OCI-LY7 (cell line): ENCODE measurements around the gene LMX1B. TPM values are rescaled to one million over a fixed set of nuclear protein-coding genes. Genes with fewer than 3 reads are reported as not detected.

Experiments used
- BruUV-seq: library from RNA; stranded (reverse); fragments of 400-500 nt; replicated peaks from 2 replicates; lab custom pipeline; 2021; lab: Mats Ljungman, UMichigan
- CTCF ChIA-PET: fragments of 300-600 bp; sonication (Branson Sonifier 250); formaldehyde crosslinking; loops from one replicate; lab custom pipeline; 2022; ENCODE audit warnings: antibody characterized with exemption; ENCODE audit not compliant: unreplicated experiment; lab: Charles Lee
- POLR2A ChIA-PET: fragments of 300-600 bp; sonication (Branson Sonifier 250); formaldehyde crosslinking; loops from one replicate; lab custom pipeline; 2022; ENCODE audit warnings: antibody characterized with exemption; lab: Charles Lee
- DNase-seq: peaks from one replicate; pipeline ENCODE4 v3.0.0-alpha.2; 2015; ENCODE audit warnings: low spot score
- H2AFZ ChIP-seq: fragments of 200-600 bp; sonication (generic), shearing (Covaris generic); 2 replicates; pipeline ENCODE4 v1.6.1; 2014; ENCODE audit warnings: mild to moderate bottlenecking, antibody characterized with exemption, low read length, moderate library complexity
- H3K27ac ChIP-seq: fragments of 200-600 bp; sonication (generic); 2 replicates; pipeline ENCODE4 v1.5.1; 2014; ENCODE audit warnings: mixed run types, low read depth, mild to moderate bottlenecking, moderate library complexity, low read length, inconsistent platforms; ENCODE audit not compliant: poor library complexity, severe bottlenecking
- H3K36me3 ChIP-seq: fragments of 200-600 bp; sonication (generic); 2 replicates; pipeline ENCODE4 v1.6.1; 2014; ENCODE audit warnings: mild to moderate bottlenecking, antibody characterized with exemption, low read length, moderate library complexity, mixed read lengths; ENCODE audit not compliant: insufficient read depth
- H3K4me1 ChIP-seq: fragments of 200-600 bp; sonication (generic); 2 replicates; pipeline ENCODE4 v1.5.1; 2014; ENCODE audit warnings: mild to moderate bottlenecking, low read length; ENCODE audit not compliant: insufficient read depth, poor library complexity, severe bottlenecking
- H3K4me2 ChIP-seq: fragments of 200-600 bp; sonication (generic); 2 replicates; pipeline ENCODE4 v1.6.1; 2014; ENCODE audit warnings: mild to moderate bottlenecking, low read length
- H3K4me3 ChIP-seq: fragments of 200-600 bp; sonication (generic); 2 replicates; pipeline ENCODE4 v1.5.1; 2014; ENCODE audit warnings: mild to moderate bottlenecking, low read depth, low read length; ENCODE audit not compliant: poor library complexity, severe bottlenecking
- H3K79me2 ChIP-seq: fragments of 200-600 bp; sonication (generic); 2 replicates; pipeline ENCODE4 v1.6.1; 2016; ENCODE audit warnings: low read depth, mild to moderate bottlenecking, low read length, moderate library complexity, mixed read lengths; ENCODE audit not compliant: insufficient read depth
- H3K9me2 ChIP-seq: fragments of 200-600 bp; sonication (generic); 2 replicates; pipeline ENCODE4 v1.6.1; 2016; ENCODE audit warnings: mild to moderate bottlenecking, low read length, mixed read lengths; ENCODE audit not compliant: insufficient read depth
- H3K9me3 ChIP-seq: fragments of 200-600 bp; sonication (generic); 2 replicates; pipeline ENCODE4 v1.6.1; 2014; ENCODE audit warnings: mild to moderate bottlenecking, mixed run types, low read length, mixed read lengths
- H4K20me1 ChIP-seq: fragments of 200-600 bp; sonication (generic); 2 replicates; pipeline ENCODE4 v1.6.1; 2014; ENCODE audit warnings: mild to moderate bottlenecking, antibody characterized with exemption, low read length, moderate library complexity, mixed read lengths; ENCODE audit not compliant: insufficient read depth
- CTCF ChIP-seq: fragments of 200-600 bp; sonication (generic); conservative IDR thresholded peaks from 2 replicates; pipeline ENCODE4 v1.5.1; 2014; ENCODE audit warnings: mild to moderate bottlenecking, antibody characterized with exemption, low read length, moderate library complexity, mixed read lengths
- EZH2phosphoT487 ChIP-seq: fragments of 200-600 bp; sonication (generic); IDR thresholded peaks from 2 replicates; pipeline ENCODE4 v1.6.1; 2018; ENCODE audit warnings: low read depth, borderline replicate concordance, mild to moderate bottlenecking, mixed run types, antibody characterized with exemption, low read length, moderate library complexity, mixed read lengths
- intact Hi-C: fragments of 100-400 bp; cut with micrococcal nuclease; formaldehyde crosslinking; loops from one replicate; pipeline ENCODE4 v1.10.0; 2022; ENCODE audit not compliant: unreplicated experiment
- total RNA-seq, 2 experiments: library from RNA; depleted of rRNA in 1 of 2; stranded (reverse); fragments of >200 nt in 1 of 2; shearing (Covaris generic) in 1 of 2; gene quantifications; 2 replicates each; pipeline ENCODE4 v1.2.3, GENCODE V29; 2014 to 2022

LMX1B gene
- total RNA-seq, 2 experiments from 2014 or later = not detected

DNA sequence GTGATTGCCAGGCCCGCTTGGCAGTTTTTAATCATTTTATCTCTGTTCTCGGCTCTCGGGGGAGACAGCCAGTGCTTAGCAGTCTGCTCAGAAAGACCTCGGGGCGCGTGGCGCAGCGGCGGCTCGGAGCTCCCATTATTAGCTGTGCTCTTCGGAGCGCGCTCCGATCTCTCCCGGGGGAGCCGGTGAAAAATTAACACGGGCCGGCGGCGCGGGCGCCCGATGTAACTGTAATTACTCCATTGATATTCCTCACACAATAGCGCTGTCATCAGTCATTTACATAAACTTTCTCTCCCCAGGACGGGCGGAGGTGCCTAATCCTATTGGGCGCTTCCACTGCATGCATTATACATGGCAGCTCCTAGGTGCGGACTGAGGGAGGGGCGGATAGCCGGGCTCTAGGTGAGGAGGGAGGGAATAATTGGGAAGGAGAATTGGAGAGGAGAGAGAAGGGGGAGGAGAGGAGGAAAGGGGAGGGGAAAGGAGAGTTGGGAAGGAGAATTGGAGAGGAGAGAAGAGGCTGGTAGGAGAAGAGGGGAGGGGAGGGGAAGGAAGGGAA lies 24.9 kb downstream of the LMX1B start:
- no peaks in the 10 kb centered on the region for H3K9me3 ChIP-seq
- no peaks in the 10 kb centered on the region for H3K9me2 ChIP-seq
- CTCF ChIA-PET = no interaction called here
- no peaks in the 10 kb centered on the region for H4K20me1 ChIP-seq
- H3K36me3 ChIP-seq = no peaks in the 10 kb centered on the region
- no peak for DNase-seq
- POLR2A ChIA-PET = no interaction called here
- no peak overlapping the region for H3K4me3 ChIP-seq
- no peak overlapping the region for H3K4me2 ChIP-seq
- BruUV-seq = no TSS peak
- intact Hi-C loops = no loop called here
- H3K79me2 ChIP-seq = no peaks in the 10 kb centered on the region
- TF ChIP-seq CTCF (no peak), EZH2phosphoT487 (0 out of 2 replicates have a peak, but pooled peaks have one; percentile 45)
- H3K27ac ChIP-seq = no peak overlapping the region
- no peaks in the 10 kb centered on the region for H3K4me1 ChIP-seq
- H2AFZ ChIP-seq = no peak overlapping the region

- Histone ChIP-seq H3K4me3 (no peak overlapping the region), H3K27ac (no peak overlapping the region), H3K79me2 (no peaks in the 10 kb centered on the region), H3K36me3 (no peaks in the 10 kb centered on the region), H3K4me1 (no peaks in the 10 kb centered on the region), H4K20me1 (no peaks in the 10 kb centered on the region), H3K4me2 (no peak overlapping the region), H2AFZ (no peak overlapping the region), H3K9me3 (no peaks in the 10 kb centered on the region), H3K9me2 (no peaks in the 10 kb centered on the region)
- TF ChIP-seq EZH2phosphoT487 (no peak), CTCF (no peak)
- intact Hi-C loops = no loop called here
- DNase-seq = no peak
- POLR2A ChIA-PET = interaction anchor here (0.6 kb wide), 1 partner anchor 1633 kb away, joined by 3 read pairs; no protein-coding TSS in a partner anchor
- CTCF ChIA-PET = no interaction called here
- no TSS peak for BruUV-seq
These were observed 25.7 kb downstream of the LMX1B start for GRCh38 chr9:126639318-126640000.
